Mononuclear cell (primary cell): ENCODE results near the gene HTRA1. TPM values are rescaled to one million over a fixed set of nuclear protein-coding genes. Genes with fewer than 3 reads are reported as not detected.

Experiments used
- H3K27me3 ChIP-seq: 2 replicates; pipeline ENCODE4 v1.6.0; 2011; ENCODE audit warnings: low read length, control low read depth; ENCODE audit not compliant: insufficient read depth
- H3K4me1 ChIP-seq: 2 replicates; pipeline ENCODE4 v1.5.1; 2011; ENCODE audit warnings: mild to moderate bottlenecking, low read length, control low read depth; ENCODE audit not compliant: insufficient read depth
- H3K4me3 ChIP-seq: 2 replicates; pipeline ENCODE4 v1.5.1; 2011; ENCODE audit warnings: mild to moderate bottlenecking, low read length, moderate library complexity
- H3K9me3 ChIP-seq: 2 replicates; pipeline ENCODE4 v1.5.1; 2011; ENCODE audit warnings: low read depth, mild to moderate bottlenecking, control low read depth, low read length
- total RNA-seq: library from RNA; depleted of rRNA; stranded (reverse); fragments of >200 nt; gene quantifications from one replicate; pipeline ENCODE4 v1.2.3, GENCODE V29; 2012

The HTRA1 gene
- total RNA-seq, 1 donor = 2.2 TPM

DNA sequence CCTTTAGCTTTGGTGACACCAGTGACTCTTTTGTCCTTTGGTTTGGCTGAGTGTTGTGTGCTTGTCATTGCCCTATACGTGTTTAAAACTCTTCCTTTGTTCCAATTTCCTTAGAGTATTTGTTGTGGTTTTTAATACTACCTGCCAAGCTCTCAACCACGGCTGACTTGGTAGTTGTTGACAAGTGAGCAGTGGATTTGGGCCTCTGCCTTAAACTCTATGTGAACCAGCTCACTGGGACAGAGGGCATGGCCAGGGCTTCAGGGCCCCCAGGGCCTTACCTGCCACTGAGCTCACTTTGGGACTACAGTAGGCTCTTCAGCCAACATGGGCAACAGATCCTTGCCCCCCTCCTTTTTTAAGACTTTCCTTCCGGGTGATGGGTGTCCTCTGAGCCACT is 89.6 kb downstream of the HTRA1 start:
- Histone ChIP-seq H3K4me3 (no peak overlapping the region), H3K4me1 (peaks cover 5% of the 10 kb centered on the region), H3K27me3 (no peaks in the 10 kb centered on the region), H3K9me3 (no peaks in the 10 kb centered on the region)

DNA sequence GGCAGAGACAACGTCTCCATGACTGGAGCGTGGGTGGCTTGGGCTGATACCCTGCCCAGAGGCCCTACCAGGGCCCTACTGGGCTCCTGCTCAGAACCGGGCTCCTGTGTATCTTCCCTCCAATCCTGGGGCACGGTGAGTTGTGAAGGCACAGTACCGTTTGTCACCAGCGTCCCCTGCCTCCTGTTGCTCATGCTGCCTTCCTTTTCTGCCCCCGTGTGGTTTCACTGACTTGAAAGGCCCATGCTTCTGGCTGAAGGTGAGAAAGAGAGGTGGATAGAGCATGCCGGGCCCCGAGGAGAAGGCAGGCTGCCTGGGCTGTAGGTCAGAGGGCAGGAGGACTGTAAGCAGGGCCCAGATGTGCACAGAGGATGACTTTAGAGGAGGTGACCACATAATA is 90.1 kb downstream of the HTRA1 start:
- no peaks in the 10 kb centered on the region for H3K9me3 ChIP-seq
- no peaks in the 10 kb centered on the region for H3K27me3 ChIP-seq
- no peak overlapping the region for H3K4me3 ChIP-seq
- peaks cover 5% of the 10 kb centered on the region for H3K4me1 ChIP-seq

DNA sequence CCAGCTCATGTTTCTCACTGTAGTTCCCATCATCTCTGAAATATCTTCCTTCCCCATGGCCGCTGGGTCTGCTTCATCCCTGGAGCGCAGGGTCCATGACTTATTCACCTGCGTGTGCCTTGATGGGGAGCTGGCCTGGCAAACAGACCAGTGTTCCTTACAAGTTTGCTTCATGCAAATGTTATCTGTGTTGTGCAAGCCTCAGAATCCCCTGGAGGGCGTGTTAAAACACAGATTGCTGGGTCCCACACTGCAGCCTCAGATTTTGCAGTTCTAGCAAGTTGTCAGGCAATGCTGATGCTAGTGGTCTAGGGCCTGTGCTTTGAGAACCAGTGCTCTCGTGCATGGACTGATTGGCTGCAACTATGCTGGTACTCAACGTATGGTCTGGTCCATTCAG is 92.0 kb downstream of the HTRA1 start:
- H3K4me1 ChIP-seq = peaks cover 5% of the 10 kb centered on the region
- H3K27me3 ChIP-seq = no peaks in the 10 kb centered on the region
- H3K9me3 ChIP-seq = no peaks in the 10 kb centered on the region
- H3K4me3 ChIP-seq = no peak overlapping the region

DNA sequence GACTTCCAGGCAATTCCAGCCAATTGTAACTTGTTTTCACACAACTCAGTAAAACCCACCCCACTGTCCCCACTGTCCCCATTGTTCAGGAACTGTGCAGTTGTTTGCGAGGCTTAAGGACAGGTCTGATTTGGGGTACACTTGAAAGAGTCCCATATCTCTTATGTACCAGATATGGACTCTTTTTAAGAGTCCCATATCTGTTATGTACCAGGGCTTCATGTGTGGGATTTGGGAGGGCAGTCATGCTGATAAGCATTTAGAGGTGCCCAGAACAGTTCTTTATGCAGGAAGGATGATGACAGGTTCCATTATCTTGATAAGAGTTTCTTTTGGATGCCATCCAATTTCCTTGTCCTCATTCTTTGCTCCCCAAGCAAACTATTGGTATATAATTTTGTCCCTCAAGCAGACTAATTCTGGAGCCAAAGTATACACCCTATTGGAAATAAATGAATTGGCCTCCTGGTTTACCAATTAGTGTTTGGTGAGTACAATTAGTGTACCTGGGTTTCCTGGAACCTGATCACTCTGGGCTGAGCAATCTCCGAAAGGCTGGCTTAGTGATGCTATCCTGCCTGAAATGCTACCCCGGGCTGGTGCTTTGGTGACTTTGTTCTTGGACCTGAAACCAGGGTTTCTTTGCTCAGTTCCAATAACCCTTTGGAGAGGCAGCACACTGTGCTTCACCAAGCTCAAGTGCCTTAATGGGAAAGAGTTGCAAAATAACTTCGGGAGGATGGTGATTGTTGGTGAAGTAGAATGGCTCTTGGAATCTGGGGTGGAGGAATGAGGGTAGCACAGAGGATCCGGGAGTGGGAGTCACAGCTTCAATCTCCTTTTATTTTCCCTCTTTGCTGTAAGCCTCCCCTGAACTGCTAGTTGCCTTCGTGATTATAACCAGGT is 93.0 kb downstream of the HTRA1 start:
- H3K4me3 ChIP-seq = no peak overlapping the region
- H3K9me3 ChIP-seq = no peaks in the 10 kb centered on the region
- no peaks in the 10 kb centered on the region for H3K27me3 ChIP-seq
- H3K4me1 ChIP-seq = peaks cover 5% of the 10 kb centered on the region

DNA sequence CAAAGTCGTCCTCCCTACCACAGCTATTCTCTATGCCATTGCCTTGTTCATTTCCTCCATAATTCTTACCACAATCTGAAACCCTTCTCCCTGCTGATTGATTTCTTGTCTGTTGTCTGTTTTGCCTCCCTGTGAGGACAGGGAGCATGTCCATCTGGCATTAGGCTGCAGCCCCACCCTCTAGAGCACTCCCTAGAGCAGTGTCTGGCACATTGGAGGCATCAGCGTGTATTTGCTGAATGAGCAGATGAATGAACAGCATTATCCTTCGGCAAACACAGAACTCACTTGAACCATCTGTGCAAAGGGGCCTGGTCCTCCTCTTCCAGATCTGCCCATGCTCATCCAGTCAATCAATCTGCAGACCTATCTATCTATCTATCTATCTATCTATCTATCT is 94.1 kb downstream of the HTRA1 start:
- Histone ChIP-seq H3K4me1 (peaks cover 5% of the 10 kb centered on the region), H3K9me3 (no peaks in the 10 kb centered on the region), H3K27me3 (no peaks in the 10 kb centered on the region), H3K4me3 (no peak overlapping the region)

DNA sequence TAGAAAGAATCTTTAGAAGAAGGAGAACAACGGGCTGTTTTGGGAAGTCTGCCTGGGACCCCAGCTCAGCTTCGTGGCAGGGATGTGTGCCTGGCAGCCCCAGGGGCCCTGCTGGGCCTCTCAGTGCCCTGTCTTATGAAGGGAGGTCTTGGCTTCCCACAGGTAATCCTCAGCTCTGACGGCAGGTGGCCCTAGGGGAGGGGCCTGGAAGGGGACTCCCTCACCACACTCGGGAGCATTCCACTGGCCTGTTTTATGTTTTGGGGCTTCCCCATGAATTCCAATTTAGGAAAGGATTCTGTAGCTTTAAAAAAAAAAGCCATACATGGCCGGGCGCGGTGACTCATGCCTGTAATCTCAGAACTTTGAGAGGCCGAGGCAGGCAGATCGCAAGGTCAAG is 96.2 kb downstream of the HTRA1 start:
- no peaks in the 10 kb centered on the region for H3K9me3 ChIP-seq
- H3K27me3 ChIP-seq = peaks cover 6% of the 10 kb centered on the region
- H3K4me3 ChIP-seq = no peak overlapping the region
- no peaks in the 10 kb centered on the region for H3K4me1 ChIP-seq

DNA sequence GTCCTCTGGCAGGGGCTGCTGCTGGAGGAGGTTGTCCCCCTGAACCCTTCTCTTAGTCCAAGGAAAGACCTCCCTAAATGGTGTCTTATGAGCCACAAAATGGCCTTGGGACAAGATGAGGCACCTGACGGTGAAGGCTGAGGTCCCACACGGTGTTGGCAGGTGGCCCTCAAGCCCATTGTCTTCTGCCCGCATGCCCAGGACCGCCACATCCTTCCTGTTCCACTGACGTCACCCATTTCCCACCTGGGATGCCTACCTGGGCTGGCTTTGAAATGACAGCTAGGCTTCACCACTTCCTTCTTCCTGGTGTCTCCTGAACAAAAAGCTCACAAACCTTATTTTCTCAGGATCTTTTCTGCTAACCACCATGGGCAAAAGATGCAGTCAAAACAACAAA is 97.1 kb downstream of the HTRA1 start:
- Histone ChIP-seq H3K9me3 (no peaks in the 10 kb centered on the region), H3K4me1 (no peaks in the 10 kb centered on the region), H3K4me3 (no peak overlapping the region), H3K27me3 (peaks cover 10% of the 10 kb centered on the region)

DNA sequence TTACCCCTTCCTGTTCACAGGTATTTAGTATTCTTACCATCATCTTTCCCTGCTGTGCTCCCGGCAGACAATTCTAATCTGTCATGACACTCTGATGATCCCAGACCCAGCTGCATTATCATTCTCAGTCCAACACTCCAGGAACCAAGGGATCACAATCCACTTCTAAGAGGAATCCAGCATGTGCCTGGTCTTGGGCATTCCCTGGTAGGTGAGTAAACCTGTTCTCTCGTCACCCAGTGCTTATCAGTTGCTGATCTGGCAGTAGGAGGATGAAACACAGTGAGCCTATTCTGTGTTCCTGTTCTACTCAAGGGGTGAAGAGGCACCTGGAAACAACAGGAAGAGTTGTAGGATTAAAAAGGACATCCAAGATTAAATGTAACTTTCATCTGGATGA is 97.9 kb downstream of the HTRA1 start:
- H3K27me3 ChIP-seq = peaks cover 17% of the 10 kb centered on the region
- no peaks in the 10 kb centered on the region for H3K9me3 ChIP-seq
- no peaks in the 10 kb centered on the region for H3K4me1 ChIP-seq
- H3K4me3 ChIP-seq = no peak overlapping the region

DNA sequence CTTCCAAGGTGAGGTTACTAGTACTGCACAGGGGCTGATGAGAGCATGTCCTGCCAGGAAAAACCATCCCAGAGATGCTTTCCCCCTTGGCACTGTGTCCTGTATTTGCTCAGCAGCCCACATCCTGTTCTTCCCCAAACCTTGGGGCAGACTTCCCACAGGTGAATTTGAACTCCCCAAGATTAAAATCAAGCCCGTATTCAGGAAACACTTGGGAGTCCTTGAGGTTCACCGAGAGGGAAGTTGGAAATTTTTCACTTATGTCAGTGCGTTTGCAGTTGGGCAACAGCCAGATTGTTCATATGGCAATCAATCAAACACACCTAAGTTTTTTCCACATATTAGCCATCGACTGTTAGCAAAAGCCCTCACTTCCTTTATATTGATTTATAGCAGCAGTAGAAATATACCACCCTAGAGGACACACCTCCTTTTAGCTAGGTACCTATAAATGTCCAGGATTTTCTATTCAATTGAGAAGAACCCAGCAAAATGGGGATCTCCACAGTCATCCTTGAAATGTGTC is 99.0 kb downstream of the HTRA1 start, which contains the start of gene DMBT1:
DMBT1 (plus strand) TSS at position 476 of the 526 bp plus-strand sequence; CDS start at position 493, 17 bp downstream.
- Histone ChIP-seq H3K4me3 (no peak within 1 kb of the TSS), H3K27me3 (peaks cover 20% of the 10 kb centered on the region), H3K9me3 (no peaks in the 10 kb centered on the region), H3K4me1 (no peaks in the 10 kb centered on the region)

DNA sequence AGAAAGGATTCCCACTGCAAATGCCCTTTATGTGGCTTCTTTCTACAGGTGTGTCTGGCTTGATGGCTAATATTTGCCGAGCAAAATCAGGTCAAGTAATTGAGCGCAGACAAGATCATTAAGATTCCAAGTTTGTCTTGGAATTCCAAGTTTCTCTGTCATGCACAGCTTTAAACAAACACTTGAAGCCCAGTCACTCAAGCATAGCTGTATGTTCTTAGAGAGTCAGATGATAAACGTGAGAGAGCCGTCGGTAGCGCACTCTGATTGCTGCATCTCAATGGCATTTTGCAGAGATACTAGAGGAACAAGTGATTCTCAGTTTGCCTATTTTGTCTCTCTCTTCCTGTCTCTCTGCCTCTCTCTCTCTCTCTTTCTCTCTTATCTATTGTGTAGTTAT is 99.9 kb downstream of the HTRA1 start:
- Histone ChIP-seq H3K27me3 (peaks cover 25% of the 10 kb centered on the region), H3K4me3 (no peak overlapping the region), H3K9me3 (no peaks in the 10 kb centered on the region), H3K4me1 (no peaks in the 10 kb centered on the region)

DNA sequence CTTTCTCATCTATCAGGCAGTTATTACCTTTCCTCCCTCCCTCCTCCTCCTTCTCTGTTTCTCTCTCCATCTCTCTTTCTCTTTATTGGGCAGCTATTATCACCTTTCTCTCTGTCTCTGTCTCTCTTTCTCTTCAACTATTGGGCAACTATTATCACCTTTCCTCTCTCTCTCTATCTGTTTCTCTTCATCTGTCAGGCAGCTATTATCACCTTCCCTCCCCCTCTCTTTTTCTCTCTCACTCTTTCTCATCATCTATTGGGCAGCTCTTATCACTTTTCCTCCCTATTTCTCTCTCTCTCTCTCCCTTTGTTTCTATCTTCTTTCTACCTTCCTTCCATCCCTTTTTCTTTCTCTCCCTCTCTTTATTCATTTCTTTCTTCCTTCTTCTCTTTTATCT is 100.4 kb downstream of the HTRA1 start:
- H3K4me1 ChIP-seq = no peaks in the 10 kb centered on the region
- no peak overlapping the region for H3K4me3 ChIP-seq
- peaks cover 25% of the 10 kb centered on the region for H3K27me3 ChIP-seq
- H3K9me3 ChIP-seq = no peaks in the 10 kb centered on the region

Other genes with a start within 250 kb of the HTRA1 start
- gene BTBD16, start 190.3 kb upstream of the HTRA1 start, total RNA-seq = not detected
- 45.4 TPM for gene PLEKHA1, start 86.8 kb upstream of the HTRA1 start, total RNA-seq
- gene ARMS2, start 6.9 kb upstream of the HTRA1 start, total RNA-seq = not detected
- not detected for gene DMBT1, start 99.2 kb downstream of the HTRA1 start, total RNA-seq
- not detected for gene C10orf120, start 238.3 kb downstream of the HTRA1 start, total RNA-seq